ENCODE measurements around the gene CXXC1. TPM values are rescaled to one million over a fixed set of nuclear protein-coding genes. Genes with fewer than 3 reads are reported as not detected.

CXXC1 gene
- total RNA-seq (10 to 100 TPM; 33.5 to 38.4 TPM), polyA plus RNA-seq (10 to 100 TPM; 21.7 to 26.6 TPM)

- Histone ChIP-seq H3K27me3 (ENCODE audit: control insufficient read depth in 4 of 4, insufficient read depth in 4 of 4, low read length in 3 of 4) (no peaks in the 10 kb centered on the region), H3K36me3 (ENCODE audit: control insufficient read depth in 4 of 4, insufficient read depth in 3 of 4, low read depth in 1 of 4, low read length in 3 of 4) (peaks cover 2 to 27% (median 10%) of the 10 kb centered on the region in 4 donors), H3K4me1 (ENCODE audit: control insufficient read depth in 4 of 4, insufficient read depth in 4 of 4, low read length in 3 of 4) (peaks cover 0 to 7% (median 4%) of the 10 kb centered on the region in 4 donors), H3K4me3 (ENCODE audit: low read depth in 1 of 3, low read length in 3 of 3) (peak within 1 kb of the TSS; percentile 68 to 99 (median 85)), H3K9ac (ENCODE audit: low read depth in 1 of 2, low read length in 2 of 2) (peak within 1 kb of the TSS; percentile 87 to 94), H3K27ac (ENCODE audit: low read depth in 1 of 2, low read length in 2 of 2) (peak within 1 kb of the TSS; percentile 67 to 92), H3K9me3 (ENCODE audit: control insufficient read depth in 4 of 4, low read length in 3 of 4) (no peaks in the 10 kb centered on the region)
- WGBS: under 1% methylated on average over 76 of the region's 76 CpGs
- peak; percentile 92 for DNase-seq (ENCODE audit: low spot score)
- peak; percentile 65 for TF ChIP-seq CTCF (IDR thresholded peaks at IDR 0.05; ENCODE audit: low read depth, low read length, missing input control)
- peak; percentile 89 for TF ChIP-seq MAX (IDR thresholded peaks at IDR 0.05)
- peak; percentile 100 for TF ChIP-seq YY1 (IDR thresholded peaks at IDR 0.05)
- peak; percentile 48 to 63 for TF ChIP-seq RXRA (IDR thresholded peaks at IDR 0.05)
- TF ChIP-seq ZBTB33 (IDR thresholded peaks at IDR 0.05): peak; percentile 86
- TF ChIP-seq RAD21 (IDR thresholded peaks at IDR 0.05): peak; percentile 59 to 71
- TF ChIP-seq REST (IDR thresholded peaks at IDR 0.05): peak; percentile 76
- peak; percentile 79 for TF ChIP-seq SP1 (IDR thresholded peaks at IDR 0.05)
- TF ChIP-seq EGR1 (IDR thresholded peaks at IDR 0.05; ENCODE audit: low read depth in 2 of 2): peak; percentile 47 to 54
- peak; percentile 71 for TF ChIP-seq ATF3 (IDR thresholded peaks at IDR 0.05)
- TF ChIP-seq GABPA (IDR thresholded peaks at IDR 0.05 in 1 of 2, conservative IDR thresholded peaks at IDR 0.05 in 1 of 2): peak; percentile 54 to 88
- peak; percentile 7 for TF ChIP-seq FOXA1 (IDR thresholded peaks at IDR 0.05)
- TF ChIP-seq TAF1 (conservative IDR thresholded peaks at IDR 0.05): peak; percentile 39
- TF ChIP-seq NR2F2 (IDR thresholded peaks at IDR 0.05): no peak
- peak in 1 of 2 donors; percentile 34 for TF ChIP-seq HNF4A (conservative IDR thresholded peaks at IDR 0.05)
- TF ChIP-seq JUND (IDR thresholded peaks at IDR 0.05): peak; percentile 83 to 92
- TF ChIP-seq FOXA2 (IDR thresholded peaks at IDR 0.05): no peak
- no peak for TF ChIP-seq HNF4G (IDR thresholded peaks at IDR 0.05)
Measured at GRCh38 chr18:50287441-50288347, at the start of gene CXXC1. TSS of gene CXXC1 (minus strand) at chr18:50287692. CDS start at chr18:50287589, 103 bp downstream.
